Astrocyte (in vitro differentiated cells and primary cell): ENCODE data around the gene AFG1L.

Experiments used
- EZH2 ChIP-seq: IDR thresholded peaks from 2 replicates; pipeline ENCODE4 v1.6.1; 2012; ENCODE audit warnings: mild to moderate bottlenecking, low read length, inconsistent platforms; ENCODE audit not compliant: insufficient read depth
- TF ChIP-seq, protein P1 (sequence below): IDR thresholded peaks from 2 replicates; pipeline ENCODE4 v1.5.1; 2011; ENCODE audit warnings: low read depth, mild to moderate bottlenecking, inconsistent platforms, low read length, moderate library complexity; ENCODE audit not compliant: insufficient read depth

DNA sequence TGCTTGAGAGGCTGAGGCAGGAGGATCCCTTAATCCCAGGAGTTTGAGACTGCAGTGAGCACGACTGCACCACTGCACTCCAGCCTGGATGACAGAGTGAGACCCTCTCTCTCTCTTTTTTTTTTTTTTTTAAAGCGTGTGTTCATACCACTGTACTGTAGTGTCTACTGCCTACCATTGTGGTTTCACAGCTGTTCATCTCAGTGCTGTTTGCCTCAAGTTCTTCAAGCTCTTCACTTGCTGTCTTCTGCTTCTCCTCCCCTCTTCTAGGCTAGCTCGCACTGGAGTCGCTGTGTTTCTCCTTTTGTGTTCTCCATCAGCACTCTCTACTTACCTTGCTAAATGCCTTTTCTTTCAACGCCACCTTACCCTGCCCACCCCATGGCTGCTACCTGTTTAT, 273.2 kb downstream of the AFG1L start:
- TF ChIP-seq, protein P1, sequence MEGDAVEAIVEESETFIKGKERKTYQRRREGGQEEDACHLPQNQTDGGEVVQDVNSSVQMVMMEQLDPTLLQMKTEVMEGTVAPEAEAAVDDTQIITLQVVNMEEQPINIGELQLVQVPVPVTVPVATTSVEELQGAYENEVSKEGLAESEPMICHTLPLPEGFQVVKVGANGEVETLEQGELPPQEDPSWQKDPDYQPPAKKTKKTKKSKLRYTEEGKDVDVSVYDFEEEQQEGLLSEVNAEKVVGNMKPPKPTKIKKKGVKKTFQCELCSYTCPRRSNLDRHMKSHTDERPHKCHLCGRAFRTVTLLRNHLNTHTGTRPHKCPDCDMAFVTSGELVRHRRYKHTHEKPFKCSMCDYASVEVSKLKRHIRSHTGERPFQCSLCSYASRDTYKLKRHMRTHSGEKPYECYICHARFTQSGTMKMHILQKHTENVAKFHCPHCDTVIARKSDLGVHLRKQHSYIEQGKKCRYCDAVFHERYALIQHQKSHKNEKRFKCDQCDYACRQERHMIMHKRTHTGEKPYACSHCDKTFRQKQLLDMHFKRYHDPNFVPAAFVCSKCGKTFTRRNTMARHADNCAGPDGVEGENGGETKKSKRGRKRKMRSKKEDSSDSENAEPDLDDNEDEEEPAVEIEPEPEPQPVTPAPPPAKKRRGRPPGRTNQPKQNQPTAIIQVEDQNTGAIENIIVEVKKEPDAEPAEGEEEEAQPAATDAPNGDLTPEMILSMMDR, result no peak
- TF ChIP-seq EZH2, result no peak
